ENCODE data around the gene SLC6A11. TPM values are rescaled to one million over a fixed set of nuclear protein-coding genes. Genes with fewer than 3 reads are reported as not detected.

SLC6A11 gene
- total and polyA plus RNA-seq, 7 donors: 0.06 TPM; not detected in 6

DNA sequence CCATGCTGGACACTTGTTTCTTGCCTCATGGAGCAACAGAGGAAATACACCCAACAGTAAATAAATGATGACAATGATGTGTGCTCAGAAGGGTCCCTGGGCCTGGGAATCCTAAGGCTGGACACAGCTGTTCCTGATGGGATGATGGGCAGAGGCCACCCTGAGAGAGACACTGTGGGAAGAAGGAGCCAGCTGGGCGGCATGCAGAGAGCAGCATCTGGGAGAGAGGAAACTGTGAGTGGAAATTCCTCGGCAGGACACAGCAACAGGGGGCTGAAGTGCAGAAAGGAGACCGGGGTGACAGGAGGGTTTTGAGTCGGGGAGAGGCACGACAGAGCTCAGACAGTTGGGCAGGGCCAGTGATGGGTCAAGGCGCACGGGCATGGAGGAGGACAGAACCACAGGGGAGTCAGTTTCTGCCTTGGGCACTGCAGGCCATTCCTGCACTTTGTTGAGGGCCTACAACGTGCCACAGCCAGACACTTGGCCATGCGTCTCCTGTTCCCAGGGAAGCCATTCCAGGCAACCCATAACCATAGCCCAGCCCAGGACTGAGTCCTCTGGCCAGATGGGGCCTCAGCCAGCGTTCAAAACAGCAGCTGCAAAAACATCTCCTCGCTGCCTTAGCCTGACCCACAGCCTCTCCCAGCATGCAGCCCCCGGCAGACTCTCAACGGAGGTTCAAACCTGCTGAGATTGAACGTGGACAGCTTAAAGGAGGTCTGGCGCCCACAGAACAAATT, 139.9 kb downstream of the SLC6A11 start:
- no peaks in the 10 kb centered on the region for H3K27me3 ChIP-seq (ENCODE audit: insufficient read depth in 3 of 3, low read length in 2 of 3)
- no peaks in the 10 kb centered on the region for H3K36me3 ChIP-seq (ENCODE audit: insufficient read depth in 1 of 2, low read depth in 1 of 2)
- peak; percentile 18 to 62 (median 52) for ATAC-seq
- WGBS, 3 donors: 29 to 42% (median 34%) methylated on average over 15 of the region's 15 CpGs
- H3K4me3 ChIP-seq: no peak overlapping the region
- TF ChIP-seq, protein P1, sequence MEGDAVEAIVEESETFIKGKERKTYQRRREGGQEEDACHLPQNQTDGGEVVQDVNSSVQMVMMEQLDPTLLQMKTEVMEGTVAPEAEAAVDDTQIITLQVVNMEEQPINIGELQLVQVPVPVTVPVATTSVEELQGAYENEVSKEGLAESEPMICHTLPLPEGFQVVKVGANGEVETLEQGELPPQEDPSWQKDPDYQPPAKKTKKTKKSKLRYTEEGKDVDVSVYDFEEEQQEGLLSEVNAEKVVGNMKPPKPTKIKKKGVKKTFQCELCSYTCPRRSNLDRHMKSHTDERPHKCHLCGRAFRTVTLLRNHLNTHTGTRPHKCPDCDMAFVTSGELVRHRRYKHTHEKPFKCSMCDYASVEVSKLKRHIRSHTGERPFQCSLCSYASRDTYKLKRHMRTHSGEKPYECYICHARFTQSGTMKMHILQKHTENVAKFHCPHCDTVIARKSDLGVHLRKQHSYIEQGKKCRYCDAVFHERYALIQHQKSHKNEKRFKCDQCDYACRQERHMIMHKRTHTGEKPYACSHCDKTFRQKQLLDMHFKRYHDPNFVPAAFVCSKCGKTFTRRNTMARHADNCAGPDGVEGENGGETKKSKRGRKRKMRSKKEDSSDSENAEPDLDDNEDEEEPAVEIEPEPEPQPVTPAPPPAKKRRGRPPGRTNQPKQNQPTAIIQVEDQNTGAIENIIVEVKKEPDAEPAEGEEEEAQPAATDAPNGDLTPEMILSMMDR (IDR thresholded peaks at IDR 0.05): no peak
- H3K4me1 ChIP-seq: peaks cover 33% of the 10 kb centered on the region
- H3K9me3 ChIP-seq: no peaks in the 10 kb centered on the region
- intact Hi-C loops (cut with DNase I): loop anchor here in 1 of 2 donors (2.0 kb wide), 1 partner anchor 27 kb away; no protein-coding TSS in a partner anchor
- H3K27ac ChIP-seq: peak overlapping the region; percentile 58
- DNase-seq: peak; percentile 40 to 69

GRCh38 chr3:10956531-10956930, 140.5 kb downstream of the SLC6A11 start:
- H3K9me3 ChIP-seq: no peaks in the 10 kb centered on the region
- no peak for DNase-seq
- intact Hi-C loops (cut with DNase I): no loop called here
- H3K4me3 ChIP-seq: no peak overlapping the region
- peak overlapping the region; percentile 58 for H3K27ac ChIP-seq
- H3K27me3 ChIP-seq (ENCODE audit: insufficient read depth in 3 of 3, low read length in 2 of 3): no peaks in the 10 kb centered on the region
- 32 to 48% (median 34%) methylated on average over 4 of the region's 4 CpGs for WGBS, 3 donors
- ATAC-seq: no peak
- TF ChIP-seq, protein P1 (IDR thresholded peaks at IDR 0.05): no peak
- H3K4me1 ChIP-seq: peaks cover 33% of the 10 kb centered on the region
- H3K36me3 ChIP-seq (ENCODE audit: insufficient read depth in 1 of 2, low read depth in 1 of 2): no peaks in the 10 kb centered on the region

DNA sequence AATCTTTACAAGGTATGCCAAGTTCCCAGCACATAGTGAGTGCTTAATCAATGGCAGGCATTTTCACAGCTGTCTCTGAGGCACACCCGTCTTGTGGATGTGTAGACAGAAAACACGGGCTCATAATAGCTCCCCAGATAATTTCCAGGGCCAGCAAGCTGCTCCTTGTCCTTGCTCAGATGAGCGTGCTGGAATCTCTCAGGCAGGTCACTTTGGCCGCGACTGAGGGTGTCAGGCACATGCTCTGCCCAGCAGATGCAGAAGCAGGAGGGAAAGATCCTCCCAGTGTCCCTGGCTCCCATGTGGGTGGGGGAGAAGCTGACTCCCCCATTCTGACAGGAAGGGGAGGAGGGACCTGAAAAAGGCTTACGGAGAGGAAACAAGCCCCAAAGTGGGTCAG, 141.0 kb downstream of the SLC6A11 start:
- Histone ChIP-seq H3K4me1 (peaks cover 33% of the 10 kb centered on the region), H3K4me3 (no peak overlapping the region), H3K36me3 (ENCODE audit: insufficient read depth in 1 of 2, low read depth in 1 of 2) (no peaks in the 10 kb centered on the region), H3K9me3 (no peaks in the 10 kb centered on the region), H3K27me3 (ENCODE audit: insufficient read depth in 3 of 3, low read length in 2 of 3) (no peaks in the 10 kb centered on the region), H3K27ac (peak overlapping the region; percentile 58)
- intact Hi-C loops (cut with DNase I): no loop called here
- TF ChIP-seq, protein P1 (IDR thresholded peaks at IDR 0.05): no peak
- WGBS, 3 donors: 5 to 13% (median 11%) methylated on average over 6 of the region's 6 CpGs
- DNase-seq (peak; percentile 49 to 63), ATAC-seq (peak; percentile 64 to 72 (median 67))

GRCh38 chr3:10957976-10958749, 142.1 kb downstream of the SLC6A11 start:
- Histone ChIP-seq H3K4me1 (peaks cover 33% of the 10 kb centered on the region), H3K27me3 (ENCODE audit: insufficient read depth in 3 of 3, low read length in 2 of 3) (no peaks in the 10 kb centered on the region), H3K9me3 (no peaks in the 10 kb centered on the region), H3K36me3 (ENCODE audit: insufficient read depth in 1 of 2, low read depth in 1 of 2) (no peaks in the 10 kb centered on the region), H3K4me3 (no peak overlapping the region), H3K27ac (peak overlapping the region; percentile 58)
- ATAC-seq (peak; percentile 81 to 88 (median 83)), DNase-seq (peak; percentile 77 to 83)
- WGBS, 3 donors: 34 to 57% (median 34%) methylated on average over 17 of the region's 17 CpGs
- TF ChIP-seq, protein P1 (IDR thresholded peaks at IDR 0.05): no peak
- intact Hi-C loops (cut with DNase I): no loop called here

Measured in psoas muscle (tissue), 8 donors.